HL-60 (cell line): ENCODE data around the gene PTPRN2.

Source experiments
- DNase-seq, 2 experiments: peaks; one replicate each; pipeline ENCODE4 v3.0.0-alpha.2; 2010 to 2020; ENCODE audit warnings: low read depth in 1 of 2, low spot score in 1 of 2
- H3K27ac ChIP-seq: fragments of 250-450 bp; sonication (Bioruptor Pico); replicated peaks from 2 replicates; pipeline ENCODE4 v1.5.1; 2020; ENCODE audit warnings: mild to moderate bottlenecking, moderate library complexity
- H3K27me3 ChIP-seq: fragments of 250-450 bp; sonication (Bioruptor Pico); 2 replicates; pipeline ENCODE4 v1.5.1; 2021; ENCODE audit warnings: mild to moderate bottlenecking, moderate library complexity; ENCODE audit not compliant: insufficient read depth, poor library complexity, severe bottlenecking
- H3K4me3 ChIP-seq: replicated peaks from 2 replicates; pipeline ENCODE4 v1.5.1; 2011; ENCODE audit warnings: mild to moderate bottlenecking, control low read depth, low read length; ENCODE audit not compliant: insufficient read depth
- CTCF ChIP-seq: IDR thresholded peaks from one replicate; pipeline ENCODE4 v1.5.1; 2011; ENCODE audit warnings: low read length, control low read depth, inconsistent platforms; ENCODE audit not compliant: insufficient read depth
- GABPA ChIP-seq: IDR thresholded peaks from 2 replicates; pipeline ENCODE4 v1.6.1; 2012; ENCODE audit warnings: low read depth
- POLR2AphosphoS5 ChIP-seq: IDR thresholded peaks from 2 replicates; pipeline ENCODE4 v1.6.1; 2012; ENCODE audit warnings: low read depth
- REST ChIP-seq: IDR thresholded peaks from 2 replicates; pipeline ENCODE4 v1.6.1; 2012; ENCODE audit warnings: low read depth; ENCODE audit not compliant: insufficient replicate concordance
- SPI1 ChIP-seq: IDR thresholded peaks from 2 replicates; pipeline ENCODE4 v1.6.1; 2012; ENCODE audit warnings: low read depth, mild to moderate bottlenecking, borderline replicate concordance

PTPRN2 gene

GRCh38 chr7:157793087-157793353 is 794.6 kb downstream of the PTPRN2 start:
- no peak for DNase-seq
- H3K4me3 ChIP-seq, result no peak overlapping the region
- TF ChIP-seq SPI1, result no peak
- TF ChIP-seq CTCF, result no peak
- TF ChIP-seq GABPA, result no peak
- TF ChIP-seq REST, result no peak
- no peak for TF ChIP-seq POLR2AphosphoS5
- H3K27me3 ChIP-seq, result no peaks in the 10 kb centered on the region
- no peak overlapping the region for H3K27ac ChIP-seq

- Histone ChIP-seq H3K27me3 (no peaks in the 10 kb centered on the region), H3K27ac (no peak overlapping the region)
Observed at GRCh38 chr7:157792241-157793086, 795.2 kb downstream of the PTPRN2 start.

GRCh38 chr7:157791666-157792065 is 796.0 kb downstream of the PTPRN2 start:
- Histone ChIP-seq H3K4me3 (no peak overlapping the region), H3K27me3 (no peaks in the 10 kb centered on the region), H3K27ac (no peak overlapping the region)
- no peak for DNase-seq
- TF ChIP-seq GABPA (no peak), SPI1 (no peak)

More at GRCh38 chr7:157792241-157793086, 795.2 kb downstream of the PTPRN2 start:
- no peak for TF ChIP-seq REST
- no peak for TF ChIP-seq GABPA
- no peak overlapping the region for H3K4me3 ChIP-seq
- no peak for DNase-seq

- Histone ChIP-seq H3K27ac (no peak overlapping the region), H3K27me3 (no peaks in the 10 kb centered on the region), H3K4me3 (no peak overlapping the region)
- DNase-seq, result no peak
- TF ChIP-seq GABPA (no peak), REST (no peak), SPI1 (no peak)
Observed at GRCh38 chr7:157791261-157791660, 796.4 kb downstream of the PTPRN2 start.
